HS-27A (cell line): ENCODE data around the gene PCDH1.

Source experiments
- DNase-seq: peaks from one replicate; pipeline ENCODE4 v3.0.0-alpha.2; 2012; ENCODE audit warnings: low read depth, missing footprints

Gene PCDH1

GRCh38 chr5:141853895-141854626 is 24.1 kb downstream of the PCDH1 start:
- DNase-seq: no peak

- no peak for DNase-seq
Measured at GRCh38 chr5:141852448-141852847, 25.8 kb downstream of the PCDH1 start.

GRCh38 chr5:141851195-141851874 is 26.9 kb downstream of the PCDH1 start:
- DNase-seq: no peak

GRCh38 chr5:141850786-141851185 is 27.4 kb downstream of the PCDH1 start:
- no peak for DNase-seq

- no peak for DNase-seq
Measured at GRCh38 chr5:141850244-141850768, 27.9 kb downstream of the PCDH1 start.

- peak; percentile 26 for DNase-seq
Measured at GRCh38 chr5:141849415-141850243, 28.6 kb downstream of the PCDH1 start.

- DNase-seq: peak; percentile 11
Measured at GRCh38 chr5:141848744-141849414, 29.3 kb downstream of the PCDH1 start.

- no peak for DNase-seq
Measured at GRCh38 chr5:141846031-141846430, 32.2 kb downstream of the PCDH1 start.

- DNase-seq: no peak
Measured at GRCh38 chr5:141845371-141845851, 32.8 kb downstream of the PCDH1 start.

- DNase-seq: no peak
Measured at GRCh38 chr5:141844414-141845097, 33.7 kb downstream of the PCDH1 start.

- DNase-seq: no peak
Measured at GRCh38 chr5:141843156-141843927, 34.9 kb downstream of the PCDH1 start.

- DNase-seq: no peak
Measured at GRCh38 chr5:141841378-141842180, 36.6 kb downstream of the PCDH1 start.

GRCh38 chr5:141840826-141841360 is 37.3 kb downstream of the PCDH1 start:
- no peak for DNase-seq

GRCh38 chr5:141840280-141840812 is 37.9 kb downstream of the PCDH1 start:
- no peak for DNase-seq

- no peak for DNase-seq
Measured at GRCh38 chr5:141839015-141839513, 39.1 kb downstream of the PCDH1 start.

- DNase-seq: no peak
Measured at GRCh38 chr5:141838326-141839014, 39.7 kb downstream of the PCDH1 start.

GRCh38 chr5:141835928-141836670 is 42.1 kb downstream of the PCDH1 start:
- DNase-seq: no peak
